Measurements from ENCODE around the gene TUT4. TPM values are rescaled to one million over a fixed set of nuclear protein-coding genes. Genes with fewer than 3 reads are reported as not detected.

TUT4 gene
- polyA plus RNA-seq, 5 donors, result 98.5 to 122 (median 116) TPM

DNA sequence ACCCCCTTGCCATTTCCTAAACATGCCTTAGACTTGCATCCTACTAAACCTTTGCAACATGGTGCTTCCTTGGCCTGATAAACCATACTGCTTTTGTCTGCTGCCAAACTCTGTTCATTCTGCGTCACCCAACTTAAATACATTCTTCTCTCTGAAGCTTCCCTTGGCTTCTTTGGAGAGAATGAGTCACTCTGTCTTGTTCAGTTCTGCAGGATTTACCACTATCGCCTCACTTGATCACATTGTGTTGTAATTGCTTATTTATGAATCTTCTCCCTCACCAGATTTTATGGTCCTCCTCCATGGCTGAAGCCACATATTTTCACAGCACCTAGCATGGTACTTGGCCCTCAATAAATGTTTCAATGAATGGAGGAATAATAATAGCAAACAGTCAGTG lies 21.7 kb upstream of the TUT4 start:
- no peak for DNase-seq

GRCh38 chr1:52572387-52572786 lies 19.5 kb upstream of the TUT4 start:
- no peak for DNase-seq

GRCh38 chr1:52571783-52572182 lies 18.9 kb upstream of the TUT4 start:
- no peak for DNase-seq

DNA sequence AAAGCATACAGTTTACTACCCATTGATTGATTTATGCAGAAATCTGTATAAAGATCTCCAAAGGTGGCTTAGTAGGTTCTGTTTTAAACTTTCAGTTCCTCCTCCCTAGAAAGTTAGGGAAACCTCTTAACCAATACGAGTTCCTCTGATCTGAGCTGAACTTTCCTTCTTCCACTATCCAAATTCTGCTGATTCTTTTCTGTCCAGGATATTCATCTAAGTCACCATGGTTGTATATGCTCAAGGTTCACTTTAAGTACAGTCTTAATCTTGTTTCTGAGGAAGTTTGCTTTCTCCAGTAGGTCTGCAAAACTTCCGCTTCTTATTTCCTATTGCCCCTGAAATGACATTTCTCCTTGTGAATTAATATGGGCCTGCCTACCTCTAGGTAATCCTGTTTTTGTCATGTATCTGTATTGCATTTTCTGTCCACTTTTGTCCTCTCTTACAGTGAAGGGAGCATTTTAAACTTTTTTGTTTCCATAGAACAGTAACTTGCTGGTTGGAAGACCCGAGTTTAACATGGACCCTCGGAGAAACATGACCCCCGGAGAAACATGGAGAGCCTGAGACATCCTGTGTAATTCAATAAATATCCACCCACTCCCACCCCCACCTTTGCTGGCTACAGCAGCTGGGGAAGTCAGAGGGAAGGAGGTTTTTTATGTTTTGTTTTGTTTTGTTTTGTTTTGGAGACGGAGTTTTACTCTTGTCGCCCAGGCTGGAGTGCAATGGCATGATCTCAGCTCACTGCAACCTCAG lies 16.7 kb upstream of the TUT4 start:
- no peak for DNase-seq

DNA sequence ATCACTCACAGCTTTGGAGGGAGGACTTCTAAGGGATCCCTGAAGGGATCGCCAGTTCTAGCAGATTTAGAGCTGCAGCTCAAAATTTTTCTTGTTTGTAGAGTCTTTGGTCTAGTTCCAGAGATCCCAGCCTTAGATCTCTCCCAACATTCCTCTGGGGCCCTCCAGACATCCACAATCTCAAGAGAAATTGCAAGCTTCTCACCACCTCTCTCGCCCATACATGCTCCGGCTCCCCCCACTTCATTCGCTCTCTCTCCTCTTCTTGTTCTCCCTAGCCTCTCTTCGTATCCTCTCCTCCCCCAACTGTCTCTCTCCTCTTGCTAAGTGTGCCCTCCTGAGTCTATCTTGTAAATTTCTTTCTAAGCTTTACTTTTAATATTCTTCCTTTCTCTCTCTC lies 15.1 kb upstream of the TUT4 start:
- peak in 1 of 2 donors; percentile 10 for DNase-seq

- DNase-seq, result no peak
These were observed 9.9 kb upstream of the TUT4 start for GRCh38 chr1:52562766-52563165.

DNA sequence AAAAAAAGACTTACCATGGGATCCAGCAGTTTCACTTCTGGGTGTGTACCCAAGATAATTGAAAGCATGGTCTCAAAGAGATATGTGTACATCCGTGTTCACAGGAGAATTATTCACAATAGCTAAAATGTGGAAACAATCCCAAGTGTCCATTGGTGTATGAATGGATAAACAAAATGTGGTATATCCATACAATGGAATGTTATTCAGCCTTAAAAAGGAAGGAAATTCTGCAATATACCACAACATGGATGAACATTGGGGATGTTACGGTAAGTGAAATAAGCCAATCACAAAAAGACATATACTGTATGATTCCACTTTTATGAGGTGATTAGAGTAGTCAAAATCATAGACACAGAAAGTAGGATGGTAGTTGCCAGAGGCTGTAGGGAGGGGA lies 7.0 kb upstream of the TUT4 start:
- no peak for DNase-seq

DNA sequence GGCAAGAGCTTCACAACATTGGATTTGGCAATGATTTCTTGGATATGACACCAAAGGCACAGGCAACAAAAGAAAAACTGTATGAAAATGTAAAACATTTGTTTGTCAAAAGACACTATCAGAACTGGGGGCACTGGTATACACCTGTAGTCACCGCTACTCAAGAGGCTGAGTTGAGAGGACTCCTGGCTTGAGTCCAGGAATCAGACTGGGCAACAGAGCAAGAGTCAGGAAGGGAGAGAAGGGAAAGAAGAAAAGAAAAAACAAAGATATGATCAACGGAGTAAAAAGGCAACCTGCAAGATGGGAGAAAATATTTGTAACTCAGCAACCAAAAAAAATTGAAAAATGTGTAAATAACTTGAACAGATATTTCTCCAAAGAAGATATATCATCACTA lies 6.0 kb upstream of the TUT4 start:
- DNase-seq, result no peak

- DNase-seq, result no peak
These were observed 3.9 kb upstream of the TUT4 start for GRCh38 chr1:52556641-52557360.

DNA sequence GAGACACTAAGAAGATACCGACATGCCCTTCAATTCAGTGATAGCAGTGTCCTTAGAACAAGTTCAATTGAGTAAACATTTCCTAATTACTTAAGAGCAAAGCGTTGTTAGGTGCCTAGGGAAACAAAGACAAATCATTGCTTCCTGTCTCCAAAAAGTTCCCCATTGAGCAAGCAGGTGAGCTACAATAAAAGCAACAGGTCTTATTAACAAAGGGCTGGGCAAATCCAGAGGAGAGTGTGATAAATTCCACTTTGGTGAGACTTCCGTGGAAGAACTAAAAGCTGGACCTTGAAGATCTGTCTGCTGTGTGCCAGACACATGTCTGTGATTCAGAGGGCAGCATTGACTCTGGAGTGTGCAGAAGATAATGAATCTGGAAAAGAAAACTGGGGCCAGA lies 1.9 kb upstream of the TUT4 start:
- no peak for DNase-seq

GRCh38 chr1:52554267-52554640 lies 1.4 kb upstream of the TUT4 start:
- no peak for DNase-seq

GRCh38 chr1:52553362-52554266 lies 722 bp upstream of the TUT4 start:
- DNase-seq, result peak; percentile 91 to 92

GRCh38 chr1:52552236-52552504 lies 722 bp downstream of the TUT4 start:
- DNase-seq, result peak in 1 of 2 donors; percentile 45

DNA sequence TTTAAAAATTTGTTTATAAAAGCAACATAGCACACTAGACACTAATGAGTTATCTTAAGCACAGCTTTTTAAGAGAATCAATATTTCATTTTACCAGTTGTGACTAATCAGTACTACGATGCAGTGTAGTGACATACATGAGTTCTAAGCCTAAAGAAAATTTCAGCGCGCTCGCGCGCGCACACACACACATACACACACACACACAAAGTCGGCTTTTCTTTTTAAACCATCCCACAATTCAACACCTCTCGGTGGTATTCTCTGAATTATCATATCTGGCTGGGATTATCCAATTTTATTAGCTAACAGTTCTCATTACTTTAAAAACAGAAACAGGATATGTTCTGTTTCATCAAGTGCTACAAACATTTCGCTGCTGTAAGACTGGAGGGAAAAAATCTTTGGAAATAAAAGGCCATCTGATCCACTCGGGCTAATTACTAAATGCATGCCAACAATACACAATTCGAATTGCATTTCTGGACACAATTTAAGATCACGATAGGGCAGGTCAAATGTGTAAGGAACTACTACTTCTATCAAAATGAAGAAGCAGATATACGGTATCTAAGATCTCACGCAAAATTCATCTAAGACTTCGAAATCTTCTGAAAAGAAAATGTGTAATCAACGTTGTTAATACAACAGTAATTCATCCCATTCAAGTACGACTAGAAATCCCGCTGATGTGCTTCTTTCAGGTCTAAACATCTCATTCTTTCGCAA lies 1.2 kb downstream of the TUT4 start:
- peak in 1 of 2 donors; percentile 58 for DNase-seq

DNA sequence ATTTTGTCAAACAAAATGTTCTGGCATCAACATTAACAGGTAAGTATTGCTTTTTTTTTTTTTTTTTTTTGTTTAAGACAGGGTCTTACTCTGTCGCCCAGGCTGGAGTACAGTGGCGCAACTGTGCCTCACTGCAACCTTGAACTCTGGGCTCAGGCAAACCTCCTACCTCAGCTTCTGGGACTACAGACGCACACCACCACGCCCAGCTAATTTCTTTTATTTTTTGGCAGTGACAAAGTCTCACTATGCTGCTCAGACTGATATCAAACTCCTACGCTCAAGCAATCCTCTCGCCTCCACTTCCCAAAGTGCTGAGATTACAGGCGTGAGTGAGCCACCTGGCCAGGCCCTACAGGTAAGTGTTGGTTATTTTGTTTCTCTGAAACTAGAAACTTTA lies 2.4 kb downstream of the TUT4 start:
- no peak for DNase-seq

- no peak for DNase-seq
These were observed 3.6 kb downstream of the TUT4 start for GRCh38 chr1:52549267-52549666.

- DNase-seq, result no peak
These were observed 6.0 kb downstream of the TUT4 start for GRCh38 chr1:52546852-52547251.

GRCh38 chr1:52544665-52545525 lies 8.0 kb downstream of the TUT4 start:
- DNase-seq, result no peak

GRCh38 chr1:52542085-52542688 lies 10.7 kb downstream of the TUT4 start:
- no peak for DNase-seq

- no peak for DNase-seq
These were observed 17.7 kb downstream of the TUT4 start for GRCh38 chr1:52534928-52535764.
